ENCODE measurements around the gene KIF13A. TPM values are rescaled to one million over a fixed set of nuclear protein-coding genes. Genes with fewer than 3 reads are reported as not detected.
A peak's percentile ranks its signal among the peaks of the same experiment; 100 is the strongest.

The KIF13A gene
- total RNA-seq, 4 donors from 2014 or later, result 63.8 to 86.3 (median 78.2) TPM

GRCh38 chr6:17835784-17836183 lies 151.7 kb downstream of the KIF13A start:
- DNase-seq (ENCODE audit: extremely low spot score), result no peak
- no peaks in the 10 kb centered on the region for H3K27me3 ChIP-seq
- TF ChIP-seq POLR2AphosphoS5 (IDR thresholded peaks at IDR 0.05), result no peak
- TF ChIP-seq CTCF (IDR thresholded peaks at IDR 0.05), result no peak
- TF ChIP-seq EP300 (IDR thresholded peaks at IDR 0.05), result no peak
- no peak for TF ChIP-seq POLR2A (IDR thresholded peaks at IDR 0.05; ENCODE audit: low read depth)
- H3K4me1 ChIP-seq, result peaks cover 8 to 10% (median 9%) of the 10 kb centered on the region in 4 donors
- H3K36me3 ChIP-seq, result peaks cover 4 to 53% (median 32%) of the 10 kb centered on the region in 4 donors
- H3K9me3 ChIP-seq, result no peaks in the 10 kb centered on the region
- no peak overlapping the region for H3K27ac ChIP-seq (replicated peaks in 1 of 4)
- no peak overlapping the region for H3K4me3 ChIP-seq
- intact Hi-C loops (cut with DNase I), result no loop called here

- Histone ChIP-seq H3K27ac (replicated peaks in 1 of 4) (peak overlapping the region in 1 of 4 donors; percentile 29), H3K36me3 (peaks cover 17 to 80% (median 60%) of the 10 kb centered on the region in 4 donors), H3K4me3 (no peak overlapping the region), H3K9me3 (no peaks in the 10 kb centered on the region), H3K4me1 (peaks cover 9 to 13% (median 10%) of the 10 kb centered on the region in 4 donors), H3K27me3 (no peaks in the 10 kb centered on the region)
- DNase-seq (ENCODE audit: extremely low spot score), result no peak
- 41% methylated on average over 4 of the region's 4 CpGs for WGBS
- intact Hi-C loops (cut with DNase I), result loop anchor here (5.0 kb wide), 1 partner anchor 291 kb away; the partner anchor contains the start of gene NHLRC1
- TF ChIP-seq POLR2AphosphoS5 (IDR thresholded peaks at IDR 0.05) (peak in 1 of 2 donors; percentile 59), POLR2A (IDR thresholded peaks at IDR 0.05; ENCODE audit: low read depth) (no peak)
Observed at GRCh38 chr6:17831135-17831534, 156.3 kb downstream of the KIF13A start.

GRCh38 chr6:17829905-17830304 lies 157.5 kb downstream of the KIF13A start:
- intact Hi-C loops (cut with DNase I), result loop anchor here (5.0 kb wide), 1 partner anchor 292 kb away; the partner anchor contains the start of gene NHLRC1
- 96% methylated on average over 3 of the region's 3 CpGs for WGBS
- Histone ChIP-seq H3K27me3 (no peaks in the 10 kb centered on the region), H3K4me3 (no peak overlapping the region), H3K9me3 (no peaks in the 10 kb centered on the region), H3K27ac (replicated peaks in 1 of 4) (no peak overlapping the region), H3K36me3 (peaks cover 29 to 81% (median 68%) of the 10 kb centered on the region in 4 donors), H3K4me1 (peaks cover 9 to 13% (median 10%) of the 10 kb centered on the region in 4 donors)
- no peak for DNase-seq (ENCODE audit: extremely low spot score)
- no peak for TF ChIP-seq POLR2AphosphoS5 (IDR thresholded peaks at IDR 0.05)
- no peak for TF ChIP-seq CTCF (IDR thresholded peaks at IDR 0.05)
- TF ChIP-seq POLR2A (IDR thresholded peaks at IDR 0.05; ENCODE audit: low read depth), result no peak
- no peak for TF ChIP-seq EP300 (IDR thresholded peaks at IDR 0.05)

GRCh38 chr6:17828149-17828548 lies 159.3 kb downstream of the KIF13A start:
- TF ChIP-seq CTCF (IDR thresholded peaks at IDR 0.05) (no peak), POLR2A (IDR thresholded peaks at IDR 0.05; ENCODE audit: low read depth) (no peak), POLR2AphosphoS5 (IDR thresholded peaks at IDR 0.05) (no peak), EP300 (IDR thresholded peaks at IDR 0.05) (no peak)
- Histone ChIP-seq H3K27ac (replicated peaks in 1 of 4) (no peak overlapping the region), H3K27me3 (no peaks in the 10 kb centered on the region), H3K4me3 (no peak overlapping the region), H3K4me1 (peaks cover 9 to 13% (median 10%) of the 10 kb centered on the region in 4 donors), H3K9me3 (no peaks in the 10 kb centered on the region), H3K36me3 (peaks cover 31 to 91% (median 77%) of the 10 kb centered on the region in 4 donors)
- intact Hi-C loops (cut with DNase I), result no loop called here
- DNase-seq (ENCODE audit: extremely low spot score), result no peak
- WGBS, result 85% methylated on average over 5 of the region's 5 CpGs

GRCh38 chr6:17826301-17826700 lies 161.1 kb downstream of the KIF13A start:
- no peak for DNase-seq (ENCODE audit: extremely low spot score)
- Histone ChIP-seq H3K27ac (replicated peaks in 1 of 4) (no peak overlapping the region), H3K4me3 (no peak overlapping the region), H3K27me3 (no peaks in the 10 kb centered on the region), H3K9me3 (no peaks in the 10 kb centered on the region), H3K36me3 (peaks cover 31 to 97% (median 80%) of the 10 kb centered on the region in 4 donors), H3K4me1 (peaks cover 5 to 8% (median 6%) of the 10 kb centered on the region in 4 donors)
- TF ChIP-seq POLR2A (IDR thresholded peaks at IDR 0.05; ENCODE audit: low read depth), result no peak
- no peak for TF ChIP-seq EP300 (IDR thresholded peaks at IDR 0.05)
- TF ChIP-seq CTCF (IDR thresholded peaks at IDR 0.05), result no peak
- no peak for TF ChIP-seq POLR2AphosphoS5 (IDR thresholded peaks at IDR 0.05)
- intact Hi-C loops (cut with DNase I), result no loop called here
